ENCODE results near the gene GRHL1. TPM values are rescaled to one million over a fixed set of nuclear protein-coding genes. Genes with fewer than 3 reads are reported as not detected.

Gene GRHL1
- total and polyA plus RNA-seq, 2 of the 8 experiments (the other 6 are each of a cell fraction or from before 2014, with no cell fraction given): 1.3 to 3.6 TPM

DNA sequence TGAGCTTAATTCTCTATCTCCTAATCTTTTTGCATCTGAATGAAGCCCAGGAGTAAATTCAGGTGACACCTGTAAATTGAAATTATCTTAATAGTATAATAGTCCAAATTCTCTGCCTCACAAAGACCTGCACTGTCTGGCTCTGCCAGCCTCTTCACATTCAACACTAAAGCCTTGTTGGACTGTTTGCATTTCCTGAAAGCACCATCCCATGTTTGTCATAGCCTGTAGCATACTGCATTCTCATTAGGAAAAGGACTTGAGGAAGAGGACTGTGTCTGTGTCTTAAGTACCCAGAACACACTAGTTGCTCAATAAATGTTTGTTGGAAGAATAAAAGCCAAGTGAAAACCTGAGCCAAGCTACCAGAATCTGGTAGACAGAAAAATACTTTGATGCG is 42.9 kb upstream of the GRHL1 start (continued):
- TF ChIP-seq, protein P1, sequence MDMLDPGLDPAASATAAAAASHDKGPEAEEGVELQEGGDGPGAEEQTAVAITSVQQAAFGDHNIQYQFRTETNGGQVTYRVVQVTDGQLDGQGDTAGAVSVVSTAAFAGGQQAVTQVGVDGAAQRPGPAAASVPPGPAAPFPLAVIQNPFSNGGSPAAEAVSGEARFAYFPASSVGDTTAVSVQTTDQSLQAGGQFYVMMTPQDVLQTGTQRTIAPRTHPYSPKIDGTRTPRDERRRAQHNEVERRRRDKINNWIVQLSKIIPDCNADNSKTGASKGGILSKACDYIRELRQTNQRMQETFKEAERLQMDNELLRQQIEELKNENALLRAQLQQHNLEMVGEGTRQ (IDR thresholded peaks at IDR 0.05; ENCODE audit: low read length): no peak

Measured in H1 (cell line).